Raji (cell line): ENCODE data around the gene ZBP1.

Experiments
- POLR2A ChIP-seq: IDR thresholded peaks from 2 replicates; pipeline ENCODE4 v1.6.1; 2011; ENCODE audit warnings: low read depth, low read length, control low read depth; ENCODE audit not compliant: insufficient read depth

ZBP1 gene

GRCh38 chr20:57570145-57570850, 49.9 kb downstream of the ZBP1 start:
- TF ChIP-seq POLR2A, result no peak

- TF ChIP-seq POLR2A, result no peak
Observed at GRCh38 chr20:57568960-57569359, 51.3 kb downstream of the ZBP1 start.

- no peak for TF ChIP-seq POLR2A
Observed at GRCh38 chr20:57568088-57568896, 51.9 kb downstream of the ZBP1 start.

- no peak for TF ChIP-seq POLR2A
Observed at GRCh38 chr20:57567471-57568079, 52.7 kb downstream of the ZBP1 start.

GRCh38 chr20:57566803-57567459, 53.3 kb downstream of the ZBP1 start:
- no peak for TF ChIP-seq POLR2A

GRCh38 chr20:57566399-57566798, 53.8 kb downstream of the ZBP1 start:
- no peak for TF ChIP-seq POLR2A

GRCh38 chr20:57564951-57565642, 55.1 kb downstream of the ZBP1 start:
- no peak for TF ChIP-seq POLR2A

GRCh38 chr20:57564180-57564802, 55.9 kb downstream of the ZBP1 start:
- no peak for TF ChIP-seq POLR2A

- TF ChIP-seq POLR2A, result no peak
Observed at GRCh38 chr20:57563522-57563921, 56.7 kb downstream of the ZBP1 start.

GRCh38 chr20:57562541-57563465, 57.4 kb downstream of the ZBP1 start:
- no peak for TF ChIP-seq POLR2A

GRCh38 chr20:57561356-57562279, 58.6 kb downstream of the ZBP1 start:
- TF ChIP-seq POLR2A, result no peak

GRCh38 chr20:57560554-57561355, 59.5 kb downstream of the ZBP1 start, which contains the start of gene PCK1:
PCK1 (plus strand) TSS chr20:57561110; CDS start chr20:57561412, 302 bp downstream.
- no peak for TF ChIP-seq POLR2A
